HUES64 (cell line): ENCODE results near the gene EDEM2.
A peak's percentile ranks its signal among the peaks of the same experiment; 100 is the strongest.
"Not testable (repeated sequence)": the region's sequence is repeated elsewhere in the genome, so short reads cannot be mapped to it uniquely, and the experiment has no call there.

ENCODE experiments used
- H3K27ac ChIP-seq: 2 replicates; pipeline ENCODE4 v1.7.0; 2013; ENCODE audit warnings: low read depth, low read length, inconsistent platforms
- H3K27me3 ChIP-seq: 2 replicates; pipeline ENCODE4 v1.6.1; 2013; ENCODE audit warnings: mild to moderate bottlenecking, low read length; ENCODE audit not compliant: insufficient read depth
- H3K36me3 ChIP-seq: 2 replicates; pipeline ENCODE4 v1.6.1; 2013; ENCODE audit warnings: mild to moderate bottlenecking, low read length; ENCODE audit not compliant: insufficient read depth
- H3K4me1 ChIP-seq: 2 replicates; pipeline ENCODE4 v1.6.1; 2013; ENCODE audit warnings: mild to moderate bottlenecking, low read length, moderate library complexity; ENCODE audit not compliant: insufficient read depth
- H3K4me3 ChIP-seq: 2 replicates; pipeline ENCODE4 v1.5.1; 2013; ENCODE audit warnings: mild to moderate bottlenecking, low read length, moderate library complexity
- H3K9ac ChIP-seq: 2 replicates; pipeline ENCODE4 v1.6.1; 2013; ENCODE audit warnings: mild to moderate bottlenecking, low read depth, low read length
- H3K9me3 ChIP-seq: 2 replicates; pipeline ENCODE4 v1.6.1; 2013; ENCODE audit warnings: low read depth, low read length; ENCODE audit not compliant: insufficient read depth
- WGBS: fragments of 150-250, 120-280 bp; methylation state at CpG from one replicate; pipeline ENCODE4 v1.1.7; 2013; ENCODE audit warnings: missing lambda C conversion rate; 5-methylcytosine and 5-hydroxymethylcytosine counted together

The EDEM2 gene

DNA sequence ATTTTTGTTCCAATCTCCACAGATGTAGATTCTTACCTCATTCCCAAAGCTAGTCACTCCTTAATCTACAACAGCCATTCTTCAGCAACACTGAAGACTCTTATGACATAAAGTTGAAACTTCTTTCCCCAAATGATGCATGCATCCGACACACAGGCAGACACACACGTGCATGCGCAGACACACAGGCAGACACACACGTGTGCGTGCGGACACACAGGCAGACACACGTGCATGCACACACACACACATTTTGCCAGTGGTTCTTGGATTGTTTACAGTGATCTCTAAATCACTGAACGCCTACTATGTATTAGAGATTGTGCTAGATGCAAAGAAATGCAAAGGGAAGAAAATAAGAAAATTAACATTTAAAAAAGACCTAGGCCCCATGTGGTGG is 45.5 kb downstream of the EDEM2 start:
- Histone ChIP-seq H3K4me3 (no peak overlapping the region), H3K36me3 (no peaks in the 10 kb centered on the region), H3K4me1 (no peaks in the 10 kb centered on the region), H3K9ac (no peak overlapping the region), H3K9me3 (no peaks in the 10 kb centered on the region), H3K27me3 (no peaks in the 10 kb centered on the region), H3K27ac (no peak overlapping the region)
- 96% methylated on average over 8 of the region's 8 CpGs for WGBS

DNA sequence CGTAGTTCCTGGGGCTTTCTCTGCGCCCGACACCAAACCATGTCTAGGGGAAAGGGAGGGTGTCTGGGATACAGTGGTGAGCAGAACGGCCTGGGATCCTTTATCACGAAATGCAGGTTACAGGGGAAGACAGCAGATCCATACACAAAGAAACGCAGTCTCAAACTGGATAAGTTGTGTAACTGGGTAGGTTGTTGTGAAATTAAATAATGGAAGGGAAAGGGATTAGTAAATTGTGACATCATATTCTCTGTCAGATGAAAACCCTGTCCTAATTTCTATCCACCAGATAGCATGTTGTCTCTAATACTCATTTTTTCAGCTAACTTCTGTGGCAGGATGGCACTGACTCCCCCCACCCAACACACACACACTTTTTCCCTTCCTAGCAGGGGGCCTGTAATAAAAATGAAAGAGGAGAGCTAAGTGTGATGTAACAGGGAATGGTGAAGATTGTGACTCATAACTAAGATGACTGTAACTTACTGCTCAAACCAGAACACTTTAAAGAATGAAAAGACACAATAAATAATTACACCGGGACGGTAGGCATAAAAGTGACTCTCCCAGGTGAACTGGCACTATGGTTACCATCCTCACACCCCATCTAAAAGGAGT is 53.8 kb downstream of the EDEM2 start:
- peak overlapping the region; percentile 94 for H3K4me3 ChIP-seq
- H3K27ac ChIP-seq, result no peak overlapping the region
- H3K9ac ChIP-seq, result peak overlapping the region; percentile 85
- H3K27me3 ChIP-seq, result no peaks in the 10 kb centered on the region
- 84% methylated on average over 8 of the region's 8 CpGs for WGBS
- H3K4me1 ChIP-seq, result peaks cover 20% of the 10 kb centered on the region
- no peaks in the 10 kb centered on the region for H3K9me3 ChIP-seq
- H3K36me3 ChIP-seq, result peaks cover 7% of the 10 kb centered on the region; the same call in 1 of the 2 replicates

DNA sequence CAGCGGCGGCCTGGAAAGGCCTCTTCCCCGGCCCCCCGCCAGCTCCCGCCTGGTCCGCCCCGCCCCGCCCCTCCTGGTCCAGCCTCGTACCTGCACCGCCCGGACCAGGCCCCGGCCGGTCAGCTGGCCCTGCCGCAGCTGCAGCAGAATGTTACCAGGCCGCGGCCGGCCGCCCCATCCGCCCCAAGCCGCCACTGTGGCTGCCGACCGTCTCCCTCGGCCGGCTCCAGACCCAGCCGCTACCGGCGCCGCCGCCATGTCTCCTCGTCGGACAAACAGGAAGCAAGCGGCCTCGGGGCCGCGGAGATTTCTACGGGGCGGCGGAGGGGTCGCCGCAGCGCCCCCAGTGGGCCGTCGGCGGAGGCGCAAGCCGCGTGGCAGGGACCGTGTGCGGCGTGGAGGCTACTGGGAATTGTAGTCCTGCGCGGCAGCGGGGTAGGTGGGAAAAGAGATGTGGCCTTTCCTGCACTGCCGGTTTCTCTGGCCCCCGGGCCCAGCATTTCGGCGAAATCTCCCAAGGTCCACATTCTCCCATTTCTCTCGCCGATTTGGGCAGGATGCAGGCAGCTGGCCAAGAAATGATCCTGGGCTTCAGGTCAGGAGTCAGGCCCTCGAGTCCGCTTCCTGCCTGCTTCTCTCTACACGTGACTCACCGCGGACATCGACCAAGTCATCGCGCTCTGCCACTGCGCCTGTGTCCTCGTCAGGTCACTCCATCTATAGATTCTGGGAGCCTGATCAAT is 54.4 kb downstream of the EDEM2 start, which contains the start of gene TRPC4AP:
TSS of gene TRPC4AP (minus strand) at position 284 of the 743 bp plus-strand sequence. CDS start at position 258, 26 bp downstream.
- no peaks in the 10 kb centered on the region for H3K9me3 ChIP-seq
- WGBS, result 9% methylated on average over 69 of the region's 69 CpGs
- peak within 1 kb of the TSS; percentile 85 for H3K9ac ChIP-seq
- H3K4me3 ChIP-seq, result peak within 1 kb of the TSS; percentile 94
- peaks cover 21% of the 10 kb centered on the region for H3K4me1 ChIP-seq
- H3K27ac ChIP-seq, result peak within 1 kb of the TSS; percentile 77
- H3K36me3 ChIP-seq, result peaks cover 7% of the 10 kb centered on the region; the same call in 1 of the 2 replicates
- no peaks in the 10 kb centered on the region for H3K27me3 ChIP-seq

DNA sequence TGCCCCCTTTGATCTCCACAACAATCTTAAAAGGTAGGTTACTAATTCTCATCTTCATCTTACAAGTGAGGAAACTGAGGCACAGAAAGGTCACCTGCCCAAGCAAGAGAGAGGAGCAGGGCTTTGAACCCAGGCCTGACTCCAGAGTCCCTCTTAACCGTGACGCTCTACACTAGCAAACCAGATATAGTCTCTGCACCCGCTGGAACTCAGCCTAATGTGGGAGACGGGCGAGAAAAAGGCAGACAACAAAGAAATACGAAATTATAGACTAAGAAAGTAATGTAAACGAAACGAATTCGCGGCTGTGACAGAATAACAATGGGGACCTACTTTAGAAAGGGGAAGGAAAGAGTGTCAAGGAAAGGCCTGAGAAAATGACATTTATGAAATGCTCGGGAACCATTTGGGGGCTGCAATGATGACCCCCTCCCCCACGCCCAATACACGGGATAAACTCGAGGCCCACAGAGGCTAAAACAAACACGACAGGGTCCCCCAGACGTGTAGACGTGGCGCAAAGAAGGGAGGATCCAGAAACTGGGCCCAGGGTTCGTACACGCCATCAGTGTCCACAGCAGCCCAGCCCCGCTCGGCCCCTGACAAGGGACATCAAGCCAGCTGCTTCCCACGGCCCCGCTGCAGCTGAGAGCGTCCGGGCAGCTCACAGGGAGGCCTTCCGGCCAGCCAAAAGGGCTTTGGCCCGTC is 55.2 kb downstream of the EDEM2 start:
- no peaks in the 10 kb centered on the region for H3K27me3 ChIP-seq
- peaks cover 9% of the 10 kb centered on the region for H3K36me3 ChIP-seq
- 4% methylated on average over 28 of the region's 28 CpGs for WGBS
- H3K4me3 ChIP-seq, result peak overlapping the region; percentile 94
- H3K9me3 ChIP-seq, result no peaks in the 10 kb centered on the region
- H3K4me1 ChIP-seq, result peaks cover 21% of the 10 kb centered on the region
- H3K27ac ChIP-seq, result peak overlapping the region; percentile 77; the same call in 1 of the 2 replicates
- H3K9ac ChIP-seq, result peak overlapping the region; percentile 85

DNA sequence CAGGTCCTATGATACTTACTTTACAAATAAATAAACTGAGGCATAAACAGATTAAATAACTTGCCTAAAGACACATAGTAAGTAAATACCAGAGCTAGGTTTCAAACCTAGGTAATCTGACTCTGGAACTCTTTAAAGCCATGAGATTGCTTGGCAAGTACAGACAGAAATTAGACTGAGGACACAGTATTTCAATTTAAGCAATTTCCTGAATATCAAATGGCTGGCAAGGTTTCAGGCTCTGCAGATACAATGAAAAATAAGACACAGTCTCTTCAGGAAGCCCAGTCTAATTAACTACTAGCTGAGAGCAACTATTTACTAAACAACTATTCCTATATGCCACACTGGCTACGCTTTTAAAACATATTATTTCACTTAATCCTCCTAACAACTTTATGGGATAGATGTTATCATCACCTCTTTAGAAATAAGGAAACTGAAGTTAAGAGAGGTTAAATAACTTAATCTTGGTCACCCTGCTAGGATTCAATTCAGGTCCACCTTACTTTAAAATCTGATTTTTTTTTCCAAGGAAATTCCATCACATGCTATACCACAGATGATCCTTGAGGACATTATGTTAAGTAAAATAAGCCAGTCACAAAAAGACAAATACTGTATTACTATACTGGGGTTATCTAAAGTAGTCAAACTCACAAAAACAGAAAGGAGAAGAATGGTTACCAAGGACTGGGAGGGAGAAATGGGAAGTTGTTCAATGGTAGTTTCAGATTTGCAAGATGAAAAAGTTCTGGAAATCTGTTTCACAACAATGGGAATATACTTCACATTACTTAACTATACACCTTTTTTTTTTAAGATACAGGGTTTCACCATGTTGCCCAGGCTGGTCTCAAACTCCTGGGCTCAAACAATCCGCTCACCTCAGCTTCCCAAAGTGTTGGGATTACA is 58.6 kb downstream of the EDEM2 start:
- Histone ChIP-seq H3K4me1 (peaks cover 21% of the 10 kb centered on the region), H3K9me3 (no peaks in the 10 kb centered on the region), H3K4me3 (no peak overlapping the region), H3K27me3 (no peaks in the 10 kb centered on the region), H3K9ac (no peak overlapping the region), H3K36me3 (peaks cover 12% of the 10 kb centered on the region), H3K27ac (no peak overlapping the region)
- WGBS, result 84% methylated on average over 2 of the region's 2 CpGs

DNA sequence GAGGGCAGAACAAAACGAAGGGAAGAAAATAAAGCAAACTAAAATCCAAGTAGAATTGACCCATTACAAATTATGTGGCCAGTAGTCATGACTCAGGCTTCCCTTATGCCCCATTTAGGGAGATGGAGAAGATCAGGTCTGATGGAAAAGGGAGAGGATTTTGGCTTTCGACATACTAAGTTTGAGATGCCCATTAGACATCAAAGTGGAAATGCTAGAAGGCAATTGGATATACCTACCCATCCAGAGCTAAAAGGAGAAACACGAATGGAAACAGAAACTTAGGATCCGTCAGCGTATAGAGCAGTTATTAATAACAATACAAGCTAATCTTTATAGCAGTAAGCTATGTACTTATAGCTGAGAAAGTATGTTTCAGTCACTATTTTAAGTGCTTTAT is 59.3 kb downstream of the EDEM2 start:
- H3K27me3 ChIP-seq, result no peaks in the 10 kb centered on the region
- H3K36me3 ChIP-seq, result peaks cover 12% of the 10 kb centered on the region
- H3K4me3 ChIP-seq, result no peak overlapping the region
- 92% methylated on average over 3 of the region's 5 CpGs for WGBS
- H3K27ac ChIP-seq, result no peak overlapping the region
- no peak overlapping the region for H3K9ac ChIP-seq
- H3K4me1 ChIP-seq, result peaks cover 15% of the 10 kb centered on the region
- no peaks in the 10 kb centered on the region for H3K9me3 ChIP-seq

DNA sequence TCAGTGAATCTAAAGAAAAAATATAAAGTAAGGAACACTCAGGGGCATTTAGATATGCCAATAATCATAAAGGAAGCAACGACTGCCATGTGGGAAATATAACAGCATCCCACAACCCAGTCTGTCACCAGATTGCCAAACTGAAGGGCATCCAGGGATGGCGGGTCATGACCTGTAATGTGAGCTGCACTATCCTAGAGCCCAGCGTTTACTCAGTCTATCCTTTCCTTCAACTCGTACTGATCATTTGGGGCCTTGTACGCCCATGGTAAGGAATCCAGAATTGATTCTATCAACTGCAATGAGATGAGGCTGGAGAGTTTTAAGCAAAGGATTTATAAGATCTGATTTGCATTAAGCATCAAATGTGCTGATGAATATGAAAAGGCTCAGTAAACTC is 59.8 kb downstream of the EDEM2 start:
- no peak overlapping the region for H3K4me3 ChIP-seq
- no peaks in the 10 kb centered on the region for H3K9me3 ChIP-seq
- WGBS, result 94% methylated on average over 5 of the region's 5 CpGs
- no peak overlapping the region for H3K9ac ChIP-seq
- peaks cover 15% of the 10 kb centered on the region for H3K4me1 ChIP-seq
- H3K36me3 ChIP-seq, result peaks cover 12% of the 10 kb centered on the region
- no peaks in the 10 kb centered on the region for H3K27me3 ChIP-seq
- H3K27ac ChIP-seq, result no peak overlapping the region

DNA sequence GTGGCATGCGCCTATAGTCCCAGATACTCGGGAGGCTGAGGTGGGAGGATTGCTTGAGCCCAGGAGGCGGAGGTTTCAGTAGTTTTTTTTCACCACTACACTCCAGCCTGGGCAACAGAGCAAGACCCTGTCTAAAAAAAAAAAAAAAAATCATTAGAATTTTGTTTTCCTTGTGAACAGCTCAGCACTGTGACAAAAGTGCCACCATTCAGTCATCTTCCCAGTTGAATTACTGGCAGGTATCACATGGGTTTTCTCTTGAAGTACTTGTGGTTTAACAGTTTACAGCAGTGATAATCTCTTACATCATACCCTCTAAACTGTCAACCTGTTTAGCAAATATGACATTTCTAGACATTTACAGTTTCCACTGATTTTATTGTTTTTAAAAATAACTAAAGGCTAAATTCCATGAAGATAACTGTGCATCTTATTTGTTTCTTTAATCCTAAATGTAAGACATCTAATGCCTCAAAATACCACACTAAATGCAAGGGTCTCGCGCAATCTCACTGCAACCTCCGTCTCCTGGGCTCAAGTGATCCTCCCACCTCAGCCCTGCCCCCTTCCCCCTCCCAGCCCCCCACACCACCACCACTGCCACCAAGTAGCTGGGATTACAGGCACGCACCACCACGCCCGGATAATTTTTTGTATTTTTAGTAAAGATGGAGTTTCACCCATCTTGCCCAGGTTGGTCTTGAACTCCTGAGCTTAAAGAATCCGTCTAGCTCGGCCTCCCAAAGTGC is 61.5 kb downstream of the EDEM2 start:
- Histone ChIP-seq H3K9ac (no peak overlapping the region), H3K27ac (no peak overlapping the region)
- 97% methylated on average over 11 of the region's 11 CpGs for WGBS

DNA sequence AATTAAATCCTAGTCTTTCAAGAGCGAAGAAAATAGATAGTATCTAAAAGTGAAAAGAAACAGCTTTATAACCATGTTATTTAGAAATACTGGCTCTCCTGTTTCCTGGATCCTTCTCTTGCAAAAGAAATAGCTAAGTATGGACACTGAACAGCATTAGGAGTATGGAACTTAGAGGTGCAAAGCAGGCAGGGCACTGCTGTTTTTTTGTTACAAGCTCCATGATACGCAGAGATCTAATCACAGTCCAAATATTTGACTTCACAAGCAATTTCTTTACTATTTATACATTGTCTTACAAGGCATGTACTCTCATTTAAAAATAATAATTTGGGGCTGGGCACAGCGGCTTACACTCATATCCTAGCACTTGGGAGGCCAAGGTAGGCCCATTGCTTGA is 62.1 kb downstream of the EDEM2 start:
- Histone ChIP-seq H3K9ac (no peak overlapping the region), H3K27me3 (no peaks in the 10 kb centered on the region), H3K9me3 (no peaks in the 10 kb centered on the region), H3K27ac (no peak overlapping the region), H3K4me3 (no peak overlapping the region), H3K36me3 (peaks cover 12% of the 10 kb centered on the region), H3K4me1 (0 out of 2 replicates have a peak, but pooled peaks cover 3% of the 10 kb centered on the region)
- WGBS, result 97% methylated on average over 3 of the region's 3 CpGs

More for the DNA sequence above, 61.5 kb downstream of the EDEM2 start:
- Histone ChIP-seq H3K9me3 (no peaks in the 10 kb centered on the region), H3K27me3 (no peaks in the 10 kb centered on the region), H3K4me3 (no peak overlapping the region), H3K36me3 (peaks cover 12% of the 10 kb centered on the region), H3K4me1 (peaks cover 4% of the 10 kb centered on the region)

DNA sequence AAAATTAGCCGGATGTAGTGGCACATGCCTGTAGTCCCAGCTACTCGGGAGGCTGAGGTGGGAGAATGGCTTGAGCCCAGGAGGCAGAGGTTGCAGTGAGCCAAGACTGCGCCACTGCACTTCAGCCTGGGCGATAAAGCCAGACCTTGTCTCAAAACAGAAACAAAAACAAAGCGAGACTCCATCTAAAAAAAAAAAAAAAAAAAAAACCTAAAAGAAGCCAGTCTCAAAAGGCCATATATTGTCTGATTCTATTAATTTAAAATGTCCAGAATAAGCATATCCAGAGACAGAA is 66.8 kb downstream of the EDEM2 start:
- WGBS, result 98% methylated on average over 5 of the region's 5 CpGs
- Histone ChIP-seq H3K36me3 (peaks cover 28% of the 10 kb centered on the region), H3K9me3 (peaks cover 21% of the 10 kb centered on the region)
- H3K4me3 ChIP-seq, H3K27me3 ChIP-seq, H3K9ac ChIP-seq, H3K4me1 ChIP-seq, H3K27ac ChIP-seq: not testable (repeated sequence)
